Effector memory CD8-positive, alpha-beta T cell (primary cell): Measurements from ENCODE around the gene PPIL3.

Experiments used
- ATAC-seq: fragments of 150-1000 bp; cut with Tn5 transposase; replicated peaks from 2 replicates; pipeline ENCODE4 v1.10.0; 2021; ENCODE audit warnings: mild to moderate bottlenecking, moderate library complexity
- DNase-seq, 3 experiments: peaks; one replicate each; pipeline ENCODE4 v3.0.0; 2021
- H3K27ac Mint-ChIP-seq, 2 donors: one replicate each; pipeline ENCODE4 v1.8.0; 2022; ENCODE audit warnings: mild to moderate bottlenecking in 2 of 2, mixed read lengths in 2 of 2, moderate library complexity in 2 of 2
- H3K27me3 Mint-ChIP-seq, 2 donors: one replicate each; pipeline ENCODE4 v1.8.0; 2022; ENCODE audit warnings: mixed read lengths in 2 of 2
- H3K36me3 Mint-ChIP-seq: one replicate; pipeline ENCODE4 v1.8.0; 2022; ENCODE audit warnings: mild to moderate bottlenecking, moderate library complexity, mixed read lengths; ENCODE audit not compliant: insufficient read depth
- H3K4me1 Mint-ChIP-seq, 2 donors: one replicate each; pipeline ENCODE4 v1.8.0; 2022; ENCODE audit warnings: low read depth in 2 of 2, mixed read lengths in 2 of 2
- H3K4me3 Mint-ChIP-seq, 2 donors: one replicate each; pipeline ENCODE4 v1.8.0; 2022; ENCODE audit warnings: mild to moderate bottlenecking in 2 of 2, mixed read lengths in 2 of 2, moderate library complexity in 2 of 2
- H3K9me3 Mint-ChIP-seq, 2 donors: one replicate each; pipeline ENCODE4 v1.8.0; 2022; ENCODE audit warnings: mixed read lengths in 2 of 2

PPIL3 gene

DNA sequence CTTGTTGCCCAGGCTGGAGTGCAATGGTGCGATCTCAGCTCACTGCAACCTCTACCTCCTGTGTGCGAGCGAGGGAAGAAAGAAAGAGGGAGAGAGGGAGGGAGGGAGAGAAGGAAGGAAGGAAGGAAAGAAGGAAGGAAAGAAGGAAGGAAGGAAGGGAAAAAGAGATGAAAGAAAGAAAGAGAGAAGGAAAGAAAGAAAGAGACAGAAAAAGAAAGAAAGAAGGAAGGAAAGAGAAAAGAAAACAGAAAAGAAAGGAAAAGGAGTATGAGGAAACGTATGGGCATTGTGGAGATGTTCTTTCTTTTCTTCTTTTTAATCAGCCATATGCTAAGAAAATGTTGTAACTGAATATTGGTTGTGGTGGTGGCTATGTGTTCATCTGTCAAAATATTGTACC, 40.9 kb downstream of the PPIL3 start:
- no peaks in the 10 kb centered on the region for H3K9me3 Mint-ChIP-seq
- no peak for ATAC-seq
- peaks cover 4 to 10% of the 10 kb centered on the region in 2 donors for H3K4me1 Mint-ChIP-seq
- peaks cover 47% of the 10 kb centered on the region for H3K36me3 Mint-ChIP-seq
- DNase-seq = no peak
- no peak overlapping the region for H3K4me3 Mint-ChIP-seq
- H3K27ac Mint-ChIP-seq = no peak overlapping the region
- H3K27me3 Mint-ChIP-seq = no peaks in the 10 kb centered on the region

GRCh38 chr2:200847269-200847668, 41.6 kb downstream of the PPIL3 start:
- H3K4me3 Mint-ChIP-seq = no peak overlapping the region
- peaks cover 41% of the 10 kb centered on the region for H3K36me3 Mint-ChIP-seq
- H3K27me3 Mint-ChIP-seq = no peaks in the 10 kb centered on the region
- no peaks in the 10 kb centered on the region for H3K9me3 Mint-ChIP-seq
- H3K4me1 Mint-ChIP-seq = peaks cover 4% of the 10 kb centered on the region in 2 donors
- ATAC-seq = no peak
- no peak overlapping the region for H3K27ac Mint-ChIP-seq
- DNase-seq = no peak

GRCh38 chr2:200845669-200846325, 43.1 kb downstream of the PPIL3 start:
- DNase-seq (no peak), ATAC-seq (no peak)
- H3K27ac Mint-ChIP-seq = no peak overlapping the region
- H3K4me3 Mint-ChIP-seq = no peak overlapping the region
- H3K27me3 Mint-ChIP-seq = no peaks in the 10 kb centered on the region
- peaks cover 30% of the 10 kb centered on the region for H3K36me3 Mint-ChIP-seq
- no peaks in the 10 kb centered on the region for H3K9me3 Mint-ChIP-seq
- no peaks in the 10 kb centered on the region for H3K4me1 Mint-ChIP-seq

DNA sequence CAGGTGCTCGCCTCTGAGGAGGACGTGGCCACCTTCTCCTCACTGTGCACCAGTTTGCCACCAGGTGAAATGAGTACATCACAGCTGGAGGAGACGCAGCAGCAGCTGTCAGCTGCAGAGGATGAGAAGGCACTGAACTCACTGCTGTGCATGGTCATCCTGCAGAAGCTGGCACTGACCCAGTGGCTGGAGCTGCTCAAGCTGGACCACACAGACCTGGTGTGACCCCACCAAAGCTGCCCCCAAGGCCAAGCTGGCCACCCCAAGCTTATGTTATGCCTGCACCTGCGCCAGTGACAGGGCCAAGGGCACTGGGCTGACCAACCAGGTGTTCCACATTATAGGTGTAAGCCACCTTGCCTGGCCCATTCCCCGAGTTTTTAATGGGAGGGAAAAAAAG, 43.7 kb downstream of the PPIL3 start:
- H3K9me3 Mint-ChIP-seq = no peaks in the 10 kb centered on the region
- no peak overlapping the region for H3K27ac Mint-ChIP-seq
- no peaks in the 10 kb centered on the region for H3K4me1 Mint-ChIP-seq
- no peak overlapping the region for H3K4me3 Mint-ChIP-seq
- no peaks in the 10 kb centered on the region for H3K27me3 Mint-ChIP-seq
- peaks cover 24% of the 10 kb centered on the region for H3K36me3 Mint-ChIP-seq
- DNase-seq = no peak
- no peak for ATAC-seq

- DNase-seq = no peak
- ATAC-seq = no peak
- H3K27ac Mint-ChIP-seq = no peak overlapping the region
- no peaks in the 10 kb centered on the region for H3K9me3 Mint-ChIP-seq
- H3K36me3 Mint-ChIP-seq = peaks cover 15% of the 10 kb centered on the region
- H3K4me3 Mint-ChIP-seq = no peak overlapping the region
- H3K4me1 Mint-ChIP-seq = no peaks in the 10 kb centered on the region
- no peaks in the 10 kb centered on the region for H3K27me3 Mint-ChIP-seq
Observed at GRCh38 chr2:200843993-200844948, 44.6 kb downstream of the PPIL3 start.

DNA sequence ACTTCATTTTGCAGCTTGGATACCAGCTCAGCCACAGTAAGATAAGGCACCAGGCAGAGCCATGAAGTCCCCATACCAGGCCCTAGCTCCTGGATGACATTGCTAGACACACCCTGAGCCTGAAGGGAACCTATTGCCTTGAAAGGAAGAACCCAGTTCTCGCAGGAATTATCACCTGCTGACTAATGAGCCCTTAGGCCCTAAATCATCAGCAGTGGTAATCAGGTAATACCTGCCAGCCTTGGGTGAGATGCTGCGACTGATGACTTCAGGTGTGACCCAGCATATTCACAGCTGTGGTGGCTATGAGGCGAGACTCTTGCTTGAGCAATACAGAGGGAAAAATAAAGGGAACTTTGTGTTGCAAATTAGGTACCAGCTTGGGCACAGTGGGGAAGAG, 49.4 kb downstream of the PPIL3 start:
- Mint-ChIP-seq H3K36me3 (peaks cover 4% of the 10 kb centered on the region), H3K27me3 (no peaks in the 10 kb centered on the region), H3K9me3 (no peaks in the 10 kb centered on the region), H3K27ac (no peak overlapping the region), H3K4me3 (no peak overlapping the region), H3K4me1 (no peaks in the 10 kb centered on the region)
- no peak for DNase-seq
- no peak for ATAC-seq

- no peaks in the 10 kb centered on the region for H3K9me3 Mint-ChIP-seq
- H3K27me3 Mint-ChIP-seq = no peaks in the 10 kb centered on the region
- H3K4me1 Mint-ChIP-seq = no peaks in the 10 kb centered on the region
- no peak overlapping the region for H3K4me3 Mint-ChIP-seq
- ATAC-seq (no peak), DNase-seq (no peak)
- H3K27ac Mint-ChIP-seq = no peak overlapping the region
- H3K36me3 Mint-ChIP-seq = peaks cover 4% of the 10 kb centered on the region
Observed at GRCh38 chr2:200834701-200835100, 54.2 kb downstream of the PPIL3 start.

GRCh38 chr2:200829258-200829655, 59.6 kb downstream of the PPIL3 start:
- DNase-seq (no peak), ATAC-seq (no peak)
- peak overlapping the region in 1 of 2 donors; percentile 59 for H3K27ac Mint-ChIP-seq
- no peaks in the 10 kb centered on the region for H3K4me1 Mint-ChIP-seq
- no peaks in the 10 kb centered on the region for H3K27me3 Mint-ChIP-seq
- H3K4me3 Mint-ChIP-seq = no peak overlapping the region
- H3K9me3 Mint-ChIP-seq = no peaks in the 10 kb centered on the region
- peaks cover 27% of the 10 kb centered on the region for H3K36me3 Mint-ChIP-seq

DNA sequence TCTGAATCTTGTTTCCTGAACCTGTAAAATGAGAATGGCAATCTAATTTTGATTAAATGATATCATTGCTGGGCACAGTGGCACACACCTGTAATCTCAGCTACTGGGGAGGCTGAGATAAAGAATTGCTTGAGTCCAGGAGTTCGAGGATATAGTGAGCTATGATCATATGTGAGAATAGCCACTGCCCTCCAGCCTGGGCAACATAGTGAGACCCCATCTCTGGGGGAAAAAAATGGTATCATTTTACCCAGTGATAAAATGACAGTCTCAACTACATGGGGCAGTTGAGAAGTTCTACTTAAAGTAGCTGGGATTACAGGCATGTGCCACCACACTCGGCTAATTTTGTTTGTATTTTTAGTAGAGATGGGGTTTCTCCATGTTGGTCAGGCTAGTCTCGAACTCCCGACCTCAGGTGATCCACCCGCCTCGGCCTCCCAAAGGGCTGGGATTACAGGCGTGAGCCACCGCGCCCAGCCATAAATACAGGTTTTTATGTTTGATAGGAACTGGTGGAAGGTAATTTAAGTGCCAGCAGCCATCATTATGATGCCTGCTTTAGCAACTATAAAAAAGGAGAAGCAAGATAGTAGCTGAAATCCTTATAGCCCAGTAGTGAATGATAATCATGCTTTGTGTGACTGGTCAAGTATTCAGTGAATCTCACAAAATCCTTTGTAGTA, 60.2 kb downstream of the PPIL3 start:
- Mint-ChIP-seq H3K36me3 (peaks cover 29% of the 10 kb centered on the region), H3K4me1 (no peaks in the 10 kb centered on the region), H3K27ac (peak overlapping the region in 1 of 2 donors; percentile 59), H3K27me3 (no peaks in the 10 kb centered on the region), H3K9me3 (no peaks in the 10 kb centered on the region), H3K4me3 (no peak overlapping the region)
- no peak for ATAC-seq
- DNase-seq = no peak

- Mint-ChIP-seq H3K9me3 (no peaks in the 10 kb centered on the region), H3K27ac (no peak overlapping the region), H3K27me3 (no peaks in the 10 kb centered on the region), H3K4me3 (no peak overlapping the region), H3K4me1 (no peaks in the 10 kb centered on the region), H3K36me3 (peaks cover 31% of the 10 kb centered on the region)
- ATAC-seq (no peak), DNase-seq (no peak)
Observed at GRCh38 chr2:200828104-200828503, 60.8 kb downstream of the PPIL3 start.

- Mint-ChIP-seq H3K27me3 (no peaks in the 10 kb centered on the region), H3K36me3 (peaks cover 73% of the 10 kb centered on the region), H3K27ac (no peak overlapping the region), H3K9me3 (no peaks in the 10 kb centered on the region), H3K4me3 (no peak overlapping the region), H3K4me1 (peaks cover 0 to 11% of the 10 kb centered on the region in 2 donors)
- ATAC-seq (no peak), DNase-seq (no peak)
Observed at GRCh38 chr2:200821686-200822245, 67.1 kb downstream of the PPIL3 start.
